ENCODE measurements around the gene LEUTX. TPM values are rescaled to one million over a fixed set of nuclear protein-coding genes. Genes with fewer than 3 reads are reported as not detected.

LEUTX gene
- polyA plus RNA-seq, 1 of the 3 experiments (the other 2 are of a cell fraction), result not detected

DNA sequence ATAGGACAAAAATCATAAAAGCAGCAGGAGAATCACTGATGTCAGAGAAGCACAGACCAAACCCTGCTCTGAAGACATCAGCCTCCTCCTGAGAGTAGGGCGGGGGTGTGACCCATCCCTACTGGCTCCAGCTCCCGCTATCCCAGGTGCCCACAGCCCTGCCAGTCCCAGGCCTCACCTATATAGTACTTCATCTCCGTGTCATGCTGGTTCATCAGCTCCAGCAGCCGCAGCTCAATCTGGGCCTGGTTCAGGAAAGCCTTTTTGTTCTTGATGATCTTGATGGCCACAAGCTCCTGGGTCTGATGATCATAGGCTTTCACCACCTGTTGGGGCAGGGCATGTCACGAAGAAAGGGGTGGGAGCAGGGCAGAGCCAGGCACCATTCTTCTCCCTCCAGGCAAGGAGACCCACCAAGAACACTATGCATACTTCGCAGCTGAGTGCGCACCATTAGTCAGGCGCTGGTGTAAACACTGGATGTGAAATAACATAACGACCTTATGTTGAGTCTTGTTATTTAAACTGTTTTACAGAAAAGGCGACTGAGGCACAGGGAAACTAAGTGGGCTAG, 51.1 kb downstream of the LEUTX start:
- ChIA-PET CTCF (interaction anchor here (4.4 kb wide), 1 partner anchor 14 kb away, joined by 26 read pairs; no protein-coding TSS in a partner anchor), POLR2A (no interaction called here)
- Histone ChIP-seq H3K9ac (no peak overlapping the region), H3K27me3 (ENCODE audit: insufficient read depth) (no peaks in the 10 kb centered on the region), H4K20me1 (ENCODE audit: insufficient read depth) (no peaks in the 10 kb centered on the region), H3K36me3 (replicated peaks in 1 of 2; ENCODE audit: control insufficient read depth in 1 of 2, insufficient read depth in 2 of 2, low read length in 1 of 2) (peaks cover 30 to 52% of the 10 kb centered on the region in 2 experiments), H3K4me2 (no peak overlapping the region), H3K4me3 (ENCODE audit: low read depth in 2 of 2, low read length in 1 of 2) (no peak overlapping the region), H3K79me2 (ENCODE audit: insufficient read depth) (peaks cover 20% of the 10 kb centered on the region), H3F3A (replicated peaks; ENCODE audit: insufficient read depth) (peaks cover under 1% of the 10 kb centered on the region), H3K9me3 (no peaks in the 10 kb centered on the region), H3K4me1 (ENCODE audit: control insufficient read depth in 1 of 2, insufficient read depth in 2 of 2, low read depth in 1 of 2, low read length in 1 of 2) (peaks cover 0 to 21% of the 10 kb centered on the region in 2 experiments; a peak in 2 of 4 replicates), H3K9me2 (no peaks in the 10 kb centered on the region), H2AFZ (ENCODE audit: low read depth) (no peak overlapping the region), H3K27ac (ENCODE audit: low read depth in 2 of 2, low read length in 1 of 2) (no peak overlapping the region)
- DNase-seq, result no peak
- TF ChIP-seq RXRA (IDR thresholded peaks at IDR 0.05; ENCODE audit: borderline replicate concordance, low read depth) (no peak), NFIC (IDR thresholded peaks at IDR 0.05; ENCODE audit: borderline replicate concordance) (no peak), ELF1 (IDR thresholded peaks at IDR 0.05) (no peak), SIN3A (IDR thresholded peaks at IDR 0.05; ENCODE audit: borderline replicate concordance, low read depth, low read length) (no peak), YY1 (IDR thresholded peaks at IDR 0.05; ENCODE audit: low read depth) (no peak), JUND (IDR thresholded peaks at IDR 0.05) (no peak), RAD21 (IDR thresholded peaks at IDR 0.05; ENCODE audit: low read length) (no peak), TCF12 (IDR thresholded peaks at IDR 0.05) (no peak), RCOR1 (IDR thresholded peaks at IDR 0.05; ENCODE audit: low read length) (no peak), RFX5 (IDR thresholded peaks at IDR 0.05; ENCODE audit: low read length) (no peak), NRF1 (IDR thresholded peaks at IDR 0.05; ENCODE audit: low read depth, low read length) (no peak)
- TF ChIP-seq, protein P1, sequence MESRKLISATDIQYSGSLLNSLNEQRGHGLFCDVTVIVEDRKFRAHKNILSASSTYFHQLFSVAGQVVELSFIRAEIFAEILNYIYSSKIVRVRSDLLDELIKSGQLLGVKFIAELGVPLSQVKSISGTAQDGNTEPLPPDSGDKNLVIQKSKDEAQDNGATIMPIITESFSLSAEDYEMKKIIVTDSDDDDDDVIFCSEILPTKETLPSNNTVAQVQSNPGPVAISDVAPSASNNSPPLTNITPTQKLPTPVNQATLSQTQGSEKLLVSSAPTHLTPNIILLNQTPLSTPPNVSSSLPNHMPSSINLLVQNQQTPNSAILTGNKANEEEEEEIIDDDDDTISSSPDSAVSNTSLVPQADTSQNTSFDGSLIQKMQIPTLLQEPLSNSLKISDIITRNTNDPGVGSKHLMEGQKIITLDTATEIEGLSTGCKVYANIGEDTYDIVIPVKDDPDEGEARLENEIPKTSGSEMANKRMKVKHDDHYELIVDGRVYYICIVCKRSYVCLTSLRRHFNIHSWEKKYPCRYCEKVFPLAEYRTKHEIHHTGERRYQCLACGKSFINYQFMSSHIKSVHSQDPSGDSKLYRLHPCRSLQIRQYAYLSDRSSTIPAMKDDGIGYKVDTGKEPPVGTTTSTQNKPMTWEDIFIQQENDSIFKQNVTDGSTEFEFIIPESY (IDR thresholded peaks at IDR 0.05; ENCODE audit: borderline replicate concordance, low read depth), result no peak
- TF ChIP-seq, protein P2, sequence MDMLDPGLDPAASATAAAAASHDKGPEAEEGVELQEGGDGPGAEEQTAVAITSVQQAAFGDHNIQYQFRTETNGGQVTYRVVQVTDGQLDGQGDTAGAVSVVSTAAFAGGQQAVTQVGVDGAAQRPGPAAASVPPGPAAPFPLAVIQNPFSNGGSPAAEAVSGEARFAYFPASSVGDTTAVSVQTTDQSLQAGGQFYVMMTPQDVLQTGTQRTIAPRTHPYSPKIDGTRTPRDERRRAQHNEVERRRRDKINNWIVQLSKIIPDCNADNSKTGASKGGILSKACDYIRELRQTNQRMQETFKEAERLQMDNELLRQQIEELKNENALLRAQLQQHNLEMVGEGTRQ (IDR thresholded peaks at IDR 0.05; ENCODE audit: borderline replicate concordance, low read depth, low read length), result no peak
- TF ChIP-seq, protein P3, sequence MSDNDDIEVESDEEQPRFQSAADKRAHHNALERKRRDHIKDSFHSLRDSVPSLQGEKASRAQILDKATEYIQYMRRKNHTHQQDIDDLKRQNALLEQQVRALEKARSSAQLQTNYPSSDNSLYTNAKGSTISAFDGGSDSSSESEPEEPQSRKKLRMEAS (IDR thresholded peaks at IDR 0.05; ENCODE audit: low read depth), result no peak
- TF ChIP-seq, protein P4, sequence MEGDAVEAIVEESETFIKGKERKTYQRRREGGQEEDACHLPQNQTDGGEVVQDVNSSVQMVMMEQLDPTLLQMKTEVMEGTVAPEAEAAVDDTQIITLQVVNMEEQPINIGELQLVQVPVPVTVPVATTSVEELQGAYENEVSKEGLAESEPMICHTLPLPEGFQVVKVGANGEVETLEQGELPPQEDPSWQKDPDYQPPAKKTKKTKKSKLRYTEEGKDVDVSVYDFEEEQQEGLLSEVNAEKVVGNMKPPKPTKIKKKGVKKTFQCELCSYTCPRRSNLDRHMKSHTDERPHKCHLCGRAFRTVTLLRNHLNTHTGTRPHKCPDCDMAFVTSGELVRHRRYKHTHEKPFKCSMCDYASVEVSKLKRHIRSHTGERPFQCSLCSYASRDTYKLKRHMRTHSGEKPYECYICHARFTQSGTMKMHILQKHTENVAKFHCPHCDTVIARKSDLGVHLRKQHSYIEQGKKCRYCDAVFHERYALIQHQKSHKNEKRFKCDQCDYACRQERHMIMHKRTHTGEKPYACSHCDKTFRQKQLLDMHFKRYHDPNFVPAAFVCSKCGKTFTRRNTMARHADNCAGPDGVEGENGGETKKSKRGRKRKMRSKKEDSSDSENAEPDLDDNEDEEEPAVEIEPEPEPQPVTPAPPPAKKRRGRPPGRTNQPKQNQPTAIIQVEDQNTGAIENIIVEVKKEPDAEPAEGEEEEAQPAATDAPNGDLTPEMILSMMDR (IDR thresholded peaks at IDR 0.05), result no peak
- TF ChIP-seq, protein P5, sequence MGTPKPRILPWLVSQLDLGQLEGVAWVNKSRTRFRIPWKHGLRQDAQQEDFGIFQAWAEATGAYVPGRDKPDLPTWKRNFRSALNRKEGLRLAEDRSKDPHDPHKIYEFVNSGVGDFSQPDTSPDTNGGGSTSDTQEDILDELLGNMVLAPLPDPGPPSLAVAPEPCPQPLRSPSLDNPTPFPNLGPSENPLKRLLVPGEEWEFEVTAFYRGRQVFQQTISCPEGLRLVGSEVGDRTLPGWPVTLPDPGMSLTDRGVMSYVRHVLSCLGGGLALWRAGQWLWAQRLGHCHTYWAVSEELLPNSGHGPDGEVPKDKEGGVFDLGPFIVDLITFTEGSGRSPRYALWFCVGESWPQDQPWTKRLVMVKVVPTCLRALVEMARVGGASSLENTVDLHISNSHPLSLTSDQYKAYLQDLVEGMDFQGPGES (IDR thresholded peaks at IDR 0.05; ENCODE audit: low read depth, low read length), result no peak
- WGBS (ENCODE audit: low lambda C conversion rate), result 91% methylated on average over 10 of the region's 10 CpGs
